ENCODE measurements around the gene MT1G. TPM values are rescaled to one million over a fixed set of nuclear protein-coding genes. Genes with fewer than 3 reads are reported as not detected.

MT1G gene
- total and polyA plus RNA-seq, 7 donors, result 2.0 to 2,487 (median 12.9) TPM

- TF ChIP-seq POLR2A (IDR thresholded peaks at IDR 0.05) (no peak), CTCF (IDR thresholded peaks at IDR 0.05) (no peak)
- Histone ChIP-seq H3K4me3 (no peak overlapping the region), H3K27ac (no peak overlapping the region), H3K27me3 (no peaks in the 10 kb centered on the region), H3K36me3 (no peaks in the 10 kb centered on the region), H3K9me3 (peaks cover 0 to 4% (median 0%) of the 10 kb centered on the region in 4 donors), H3K4me1 (no peaks in the 10 kb centered on the region)
- 87 to 97% methylated on average over 1 of the region's 1 CpG for WGBS, 2 donors
- no peak for DNase-seq
- intact Hi-C loops (cut with DNase I), result loop anchor here (5.0 kb wide), 1 partner anchor 108 kb away; the partner anchor contains the start of gene MT3
These were observed 27.4 kb upstream of the MT1G start for GRCh38 chr16:56695246-56695645.

GRCh38 chr16:56691885-56692284 is 24.0 kb upstream of the MT1G start:
- no peak for TF ChIP-seq POLR2A (IDR thresholded peaks at IDR 0.05)
- no peak for TF ChIP-seq CTCF (IDR thresholded peaks at IDR 0.05)
- TF ChIP-seq EP300 (IDR thresholded peaks at IDR 0.05), result no peak
- no peak for TF ChIP-seq POLR2AphosphoS5 (IDR thresholded peaks at IDR 0.05)
- H3K4me1 ChIP-seq, result no peaks in the 10 kb centered on the region
- H3K27ac ChIP-seq, result no peak overlapping the region
- no peaks in the 10 kb centered on the region for H3K9me3 ChIP-seq
- DNase-seq, result no peak
- intact Hi-C loops (cut with DNase I), result no loop called here
- H3K36me3 ChIP-seq, result no peaks in the 10 kb centered on the region
- H3K27me3 ChIP-seq, result no peaks in the 10 kb centered on the region
- no peak overlapping the region for H3K4me3 ChIP-seq
- WGBS, 2 donors, result 12 to 74% methylated on average over 4 of the region's 4 CpGs

- Histone ChIP-seq H3K9me3 (no peaks in the 10 kb centered on the region), H3K4me3 (no peak overlapping the region), H3K36me3 (no peaks in the 10 kb centered on the region), H3K27me3 (no peaks in the 10 kb centered on the region), H3K27ac (no peak overlapping the region), H3K4me1 (no peaks in the 10 kb centered on the region)
- no peak for DNase-seq
- WGBS, 2 donors, result 72 to 94% methylated on average over 4 of the region's 4 CpGs
- no peak for TF ChIP-seq EP300 (IDR thresholded peaks at IDR 0.05)
- no peak for TF ChIP-seq POLR2A (IDR thresholded peaks at IDR 0.05)
- TF ChIP-seq POLR2AphosphoS5 (IDR thresholded peaks at IDR 0.05), result no peak
- TF ChIP-seq CTCF (IDR thresholded peaks at IDR 0.05), result no peak
- intact Hi-C loops (cut with DNase I), result no loop called here
These were observed 22.7 kb upstream of the MT1G start for GRCh38 chr16:56690420-56691122.

- TF ChIP-seq POLR2AphosphoS5 (IDR thresholded peaks at IDR 0.05), result no peak
- no peak for TF ChIP-seq EP300 (IDR thresholded peaks at IDR 0.05)
- TF ChIP-seq POLR2A (IDR thresholded peaks at IDR 0.05), result no peak
- TF ChIP-seq CTCF (IDR thresholded peaks at IDR 0.05), result no peak
- no peaks in the 10 kb centered on the region for H3K27me3 ChIP-seq
- H3K9me3 ChIP-seq, result no peaks in the 10 kb centered on the region
- no peaks in the 10 kb centered on the region for H3K36me3 ChIP-seq
- intact Hi-C loops (cut with DNase I), result no loop called here
- no peak overlapping the region for H3K27ac ChIP-seq
- no peak overlapping the region for H3K4me3 ChIP-seq
- WGBS, 2 donors, result 74 to 85% methylated on average over 3 of the region's 3 CpGs
- H3K4me1 ChIP-seq, result peaks cover 0 to 5% (median 2%) of the 10 kb centered on the region in 4 donors
- no peak for DNase-seq
These were observed 21.3 kb upstream of the MT1G start for GRCh38 chr16:56689171-56689570.

GRCh38 chr16:56688762-56689161 is 20.9 kb upstream of the MT1G start:
- 43 to 63% methylated on average over 1 of the region's 1 CpG for WGBS, 2 donors
- Histone ChIP-seq H3K27me3 (no peaks in the 10 kb centered on the region), H3K9me3 (no peaks in the 10 kb centered on the region), H3K36me3 (no peaks in the 10 kb centered on the region), H3K4me1 (peaks cover 0 to 8% (median 6%) of the 10 kb centered on the region in 4 donors), H3K4me3 (no peak overlapping the region), H3K27ac (no peak overlapping the region)
- no peak for DNase-seq
- TF ChIP-seq POLR2AphosphoS5 (IDR thresholded peaks at IDR 0.05) (no peak), EP300 (IDR thresholded peaks at IDR 0.05) (no peak), POLR2A (IDR thresholded peaks at IDR 0.05) (no peak), CTCF (IDR thresholded peaks at IDR 0.05) (no peak)
- intact Hi-C loops (cut with DNase I), result no loop called here
